ENCODE measurements around the gene MBD6.
"Not testable (repeated sequence)": the region's sequence is repeated elsewhere in the genome, so short reads cannot be mapped to it uniquely, and the experiment has no call there.

MBD6 gene

DNA sequence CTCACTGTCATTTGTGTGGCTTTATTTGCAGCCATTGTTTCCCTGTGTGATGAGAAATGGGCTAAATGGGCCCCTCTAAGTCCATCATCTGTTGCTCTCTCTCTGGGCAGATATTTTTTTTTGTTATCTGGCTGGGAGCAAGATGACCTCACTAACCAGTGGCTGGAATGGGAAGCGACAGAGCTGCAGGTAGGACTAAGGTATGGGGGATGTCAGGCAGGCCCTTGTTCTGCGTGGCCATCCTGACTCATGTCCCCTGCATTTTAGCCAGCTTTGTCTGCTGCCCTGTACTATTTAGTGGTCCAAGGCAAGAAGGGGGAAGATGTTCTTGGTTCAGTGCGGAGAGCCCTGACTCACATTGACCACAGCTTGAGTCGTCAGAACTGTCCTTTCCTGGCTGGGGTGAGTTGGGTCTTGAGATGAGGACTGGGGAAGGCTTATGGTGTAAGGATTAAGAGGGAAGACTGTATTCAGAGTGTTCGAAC, 33.4 kb upstream of the MBD6 start:
- DNase-seq (ENCODE audit: low read depth), result peak; percentile 41

DNA sequence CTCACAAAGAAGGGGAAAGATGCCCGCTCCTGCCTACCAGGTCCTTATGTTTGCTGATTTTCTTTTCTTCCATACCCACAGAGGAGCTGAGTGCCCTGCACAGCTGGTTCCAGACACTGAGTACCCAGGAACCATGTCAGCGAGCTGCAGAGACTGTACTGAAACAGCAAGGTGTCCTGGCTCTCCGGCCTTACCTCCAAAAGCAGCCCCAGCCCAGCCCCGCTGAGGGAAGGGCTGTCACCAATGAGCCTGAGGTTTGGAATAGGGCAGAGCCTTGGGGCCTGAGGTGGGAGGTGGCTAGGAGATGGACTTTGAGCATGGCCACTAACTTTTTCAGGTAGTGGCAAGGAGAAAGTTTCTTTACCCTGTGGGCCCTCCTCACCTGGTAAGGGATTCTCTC, 32.5 kb upstream of the MBD6 start:
- DNase-seq (ENCODE audit: low read depth), result no peak

DNA sequence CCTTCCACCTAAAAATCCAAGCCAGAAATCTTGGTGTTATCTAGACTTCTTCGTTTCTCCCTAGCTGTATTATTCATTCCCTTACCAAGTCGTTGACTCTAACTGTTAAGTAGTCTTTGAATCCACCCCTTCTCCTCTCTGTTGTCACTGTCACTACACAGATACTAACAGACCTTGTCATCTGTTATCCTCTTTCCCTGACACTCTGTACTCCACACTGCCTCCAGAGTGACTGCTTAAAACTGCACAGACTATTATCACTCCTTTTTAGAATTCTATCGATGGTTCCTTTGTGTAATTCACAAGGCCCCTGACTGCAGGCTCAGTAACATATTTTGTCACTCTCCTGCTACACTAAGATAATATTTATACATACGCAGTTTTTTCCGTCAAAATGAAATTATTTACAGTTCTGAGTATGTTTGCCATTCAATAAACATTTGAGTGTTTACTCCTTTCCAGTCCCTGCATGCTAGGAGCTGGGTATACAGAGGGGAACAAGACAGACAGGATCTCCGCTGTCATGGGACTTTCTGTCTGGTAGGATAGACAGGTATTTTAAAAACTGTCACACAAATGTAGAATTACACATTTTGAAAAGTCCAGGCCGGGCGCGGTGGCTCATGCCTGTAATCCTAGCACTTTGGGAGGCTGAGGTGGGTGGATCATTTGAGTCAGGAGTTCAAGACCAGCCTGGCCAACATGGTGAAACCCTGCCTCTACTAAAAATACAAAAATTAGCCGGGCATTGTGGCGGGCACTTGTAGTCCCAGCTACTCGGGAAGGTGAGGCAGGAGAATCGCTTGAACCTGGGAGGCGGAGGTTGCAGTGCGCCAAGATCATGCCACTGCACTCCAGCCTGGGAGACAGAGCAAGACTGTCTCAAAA, 31.0 kb upstream of the MBD6 start:
- no peak for DNase-seq (ENCODE audit: low read depth)

DNA sequence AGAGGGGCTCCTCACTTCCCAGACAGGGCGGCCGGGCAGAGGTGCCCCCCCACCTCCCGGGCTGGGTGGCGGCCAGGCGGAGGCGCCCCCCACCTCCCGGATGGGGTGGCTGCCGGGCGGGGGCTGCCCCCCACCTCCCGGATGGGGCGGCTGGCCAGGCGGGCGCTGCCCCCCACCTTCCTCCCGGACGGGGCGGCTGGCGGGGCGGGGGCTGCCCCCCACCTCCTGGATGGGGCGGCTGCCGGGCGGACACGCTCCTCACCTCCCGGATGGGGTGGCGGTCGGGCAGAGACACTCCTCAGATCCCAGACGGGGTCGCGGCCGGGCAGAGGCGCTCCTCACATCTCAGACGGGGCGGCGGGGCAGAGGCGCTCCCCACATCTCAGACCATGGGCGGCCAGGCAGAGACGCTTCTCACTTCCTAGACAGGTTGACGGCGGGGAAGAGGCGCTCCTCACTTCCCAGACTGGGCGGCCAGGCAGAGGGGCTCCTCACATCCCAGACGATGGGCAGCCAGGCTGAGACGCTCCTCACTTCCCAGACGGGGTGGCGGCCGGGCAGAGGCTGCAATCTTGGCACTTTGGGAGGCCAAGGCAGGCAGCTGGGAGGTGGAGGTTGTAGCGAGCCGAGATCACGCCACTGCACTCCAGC, 27.4 kb upstream of the MBD6 start:
- not testable (repeated sequence) for DNase-seq (ENCODE audit: low read depth)

DNA sequence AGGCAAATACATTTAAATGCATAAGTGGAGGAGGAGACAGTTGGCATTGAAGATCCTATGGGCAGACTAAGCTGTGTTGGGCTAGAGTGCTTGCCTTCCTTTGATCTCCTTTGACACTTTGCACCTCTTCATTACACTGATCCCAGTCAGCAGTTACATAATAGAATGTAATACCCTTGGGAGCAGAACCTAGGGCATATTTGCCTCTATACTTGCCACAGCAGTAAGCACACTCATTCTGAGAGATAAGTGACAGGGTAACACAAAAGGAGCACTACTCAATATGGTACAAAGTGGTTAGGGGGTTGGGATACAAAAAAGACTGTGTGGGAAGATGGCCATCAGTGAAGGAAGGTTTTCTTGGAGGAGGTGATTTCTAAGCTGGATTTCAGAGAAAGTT, 25.8 kb upstream of the MBD6 start:
- no peak for DNase-seq (ENCODE audit: low read depth)

DNA sequence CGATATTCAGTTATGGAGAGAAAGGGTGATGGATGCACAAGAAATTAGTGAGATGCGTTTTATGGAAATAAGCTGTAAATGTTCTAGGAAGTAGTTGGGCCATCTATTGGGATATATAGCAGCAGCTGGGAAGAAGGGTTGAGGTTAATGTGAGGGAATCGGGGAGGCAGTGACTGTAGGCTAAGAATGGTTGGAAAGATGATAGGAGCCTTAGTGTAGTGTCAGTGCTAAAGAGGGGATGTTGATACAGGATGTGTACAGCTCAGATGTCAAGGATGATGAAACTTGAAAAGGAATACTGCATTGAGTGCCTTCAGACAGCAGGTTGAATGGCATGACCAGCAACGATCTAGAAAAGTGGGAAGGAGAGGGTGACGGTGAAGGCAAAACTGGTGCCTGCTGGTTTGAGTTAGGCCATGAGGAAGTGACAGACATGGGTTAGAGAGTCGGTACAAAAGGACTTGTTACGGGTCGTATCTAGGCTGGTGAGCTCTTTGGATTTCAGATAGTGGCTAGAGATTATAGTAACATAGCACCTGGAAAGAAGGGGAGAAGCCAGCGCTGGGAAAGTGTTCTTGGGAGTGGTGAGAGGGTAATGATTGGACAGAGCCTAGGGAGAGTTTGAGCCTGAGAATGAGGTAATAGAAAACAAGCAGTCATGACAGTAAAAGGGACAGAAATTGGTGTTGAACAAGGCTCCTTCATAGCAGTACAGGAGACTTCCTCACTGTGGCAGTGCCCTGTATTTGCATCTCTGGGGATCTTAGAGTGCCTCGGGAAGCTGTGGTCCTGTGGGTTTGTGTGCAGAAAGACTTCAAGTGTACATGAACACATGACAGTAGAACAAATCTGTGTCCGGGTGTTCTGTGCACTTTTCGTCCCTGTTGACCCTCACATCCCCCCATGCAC, 25.1 kb upstream of the MBD6 start:
- no peak for DNase-seq (ENCODE audit: low read depth)

DNA sequence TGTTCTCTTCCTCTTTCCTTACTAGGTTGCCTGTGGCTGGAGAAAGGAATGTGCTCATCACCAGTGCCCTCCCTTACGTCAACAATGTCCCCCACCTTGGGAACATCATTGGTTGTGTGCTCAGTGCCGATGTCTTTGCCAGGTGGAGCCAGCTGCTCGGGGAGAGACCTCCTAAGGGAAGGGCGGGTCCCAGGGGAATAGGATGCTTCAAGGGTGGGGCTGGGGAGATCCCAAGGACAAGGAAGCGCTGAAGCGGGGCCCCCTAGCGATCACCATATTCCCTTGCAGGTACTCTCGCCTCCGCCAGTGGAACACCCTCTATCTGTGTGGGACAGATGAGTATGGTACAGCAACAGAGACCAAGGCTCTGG, 24.5 kb upstream of the MBD6 start:
- no peak for DNase-seq (ENCODE audit: low read depth)

DNA sequence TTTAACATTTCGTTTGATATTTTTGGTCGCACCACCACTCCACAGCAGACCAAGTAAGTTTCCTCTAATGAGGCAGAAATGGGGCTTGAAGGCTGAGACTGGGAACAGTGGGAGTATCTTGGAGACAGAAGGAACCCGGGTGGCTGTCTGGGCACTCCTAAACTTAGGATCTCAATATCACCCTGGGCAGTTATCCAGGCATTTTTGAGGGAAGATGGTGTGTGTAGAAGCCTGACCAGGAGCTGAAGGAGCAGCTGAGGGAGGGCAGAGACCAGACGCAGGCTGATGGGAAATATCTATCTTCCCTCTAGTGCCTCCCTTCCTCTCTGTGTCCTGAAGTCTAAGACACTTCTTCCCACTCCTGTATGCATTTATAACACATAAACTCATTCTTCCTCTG, 24.1 kb upstream of the MBD6 start:
- no peak for DNase-seq (ENCODE audit: low read depth)

DNA sequence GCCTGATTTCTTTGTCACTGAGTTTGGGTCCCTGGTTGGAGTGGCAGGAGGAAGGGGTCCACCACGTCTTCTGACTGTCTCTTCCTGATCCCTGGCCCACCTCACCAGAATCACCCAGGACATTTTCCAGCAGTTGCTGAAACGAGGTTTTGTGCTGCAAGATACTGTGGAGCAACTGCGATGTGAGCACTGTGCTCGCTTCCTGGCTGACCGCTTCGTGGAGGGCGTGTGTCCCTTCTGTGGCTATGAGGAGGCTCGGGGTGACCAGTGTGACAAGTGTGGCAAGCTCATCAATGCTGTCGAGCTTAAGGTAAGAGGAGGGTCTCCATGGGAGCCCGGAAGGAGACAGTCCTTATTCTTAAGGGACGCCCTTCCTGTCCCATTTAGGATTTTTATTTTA, 22.4 kb upstream of the MBD6 start:
- DNase-seq (ENCODE audit: low read depth), result no peak

DNA sequence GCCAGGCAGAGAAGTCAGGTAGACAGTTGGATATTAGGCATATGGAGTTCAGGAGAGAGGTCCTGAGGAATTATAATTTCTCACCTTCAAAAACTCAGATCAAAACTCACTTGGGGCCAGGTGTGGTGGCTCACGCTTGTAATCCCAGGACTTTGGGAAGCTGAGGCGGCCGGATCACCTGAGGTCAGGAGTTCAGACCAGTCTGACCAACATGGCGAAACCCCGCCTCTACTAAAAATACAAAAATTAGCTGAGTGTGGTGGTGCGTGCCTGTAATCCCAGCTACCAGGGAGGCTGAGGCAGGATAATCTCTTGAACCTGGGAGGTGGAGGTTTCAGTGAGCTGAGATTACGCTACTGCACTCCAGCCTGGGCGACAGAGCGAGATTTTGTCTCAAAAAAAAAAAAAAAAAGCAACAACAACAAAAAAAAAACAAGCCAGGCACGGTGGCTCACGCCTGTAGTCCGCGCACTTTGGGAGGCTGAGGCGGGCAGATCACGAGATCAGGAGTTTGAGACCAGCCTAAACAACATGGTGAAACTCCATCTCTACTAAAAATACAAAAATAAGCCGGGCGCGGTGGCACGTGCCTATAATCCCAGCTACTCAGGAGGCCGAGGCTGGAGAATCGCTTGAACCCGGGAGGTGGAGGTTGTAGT, 20.2 kb upstream of the MBD6 start:
- DNase-seq (ENCODE audit: low read depth), result not testable (repeated sequence)

DNA sequence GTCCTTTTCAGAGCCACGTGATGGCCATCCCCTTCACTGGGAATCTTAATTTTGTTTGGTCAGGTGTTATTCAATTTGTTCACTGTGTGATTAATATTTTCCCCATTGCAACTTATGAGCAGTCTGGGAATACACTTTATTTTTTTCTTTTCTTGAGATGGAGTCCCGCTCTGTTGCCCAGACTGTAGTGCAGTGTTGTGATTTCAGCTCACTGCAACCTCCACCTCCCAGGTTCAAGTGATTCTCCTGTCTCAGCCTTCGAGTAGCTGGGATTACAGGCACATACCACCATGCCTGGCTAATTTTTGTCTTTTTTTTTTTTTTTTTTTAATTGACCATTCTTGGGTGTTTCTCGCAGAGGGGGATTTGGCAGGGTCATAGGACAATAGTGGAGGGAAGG, 16.1 kb upstream of the MBD6 start:
- DNase-seq (ENCODE audit: low read depth), result not testable (repeated sequence)

DNA sequence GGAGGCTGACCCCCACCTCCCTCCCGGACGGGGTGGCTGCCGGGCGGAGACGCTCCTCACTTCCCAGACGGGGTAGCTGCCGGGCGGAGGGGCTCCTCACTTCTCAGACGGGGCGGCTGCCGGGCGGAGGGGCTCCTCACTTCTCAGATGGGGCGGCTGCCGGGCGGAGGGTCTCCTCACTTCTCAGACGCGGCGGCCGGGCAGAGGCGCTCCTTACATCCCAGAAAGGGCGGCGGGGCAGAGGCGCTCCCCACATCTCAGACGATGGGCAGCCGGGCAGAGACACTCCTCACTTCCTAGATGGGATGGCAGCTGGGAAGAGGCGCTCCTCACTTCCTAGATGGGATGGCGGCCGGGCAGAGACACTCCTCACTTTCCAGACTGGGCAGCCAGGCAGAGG, 14.8 kb upstream of the MBD6 start:
- DNase-seq (ENCODE audit: low read depth), result not testable (repeated sequence)

DNA sequence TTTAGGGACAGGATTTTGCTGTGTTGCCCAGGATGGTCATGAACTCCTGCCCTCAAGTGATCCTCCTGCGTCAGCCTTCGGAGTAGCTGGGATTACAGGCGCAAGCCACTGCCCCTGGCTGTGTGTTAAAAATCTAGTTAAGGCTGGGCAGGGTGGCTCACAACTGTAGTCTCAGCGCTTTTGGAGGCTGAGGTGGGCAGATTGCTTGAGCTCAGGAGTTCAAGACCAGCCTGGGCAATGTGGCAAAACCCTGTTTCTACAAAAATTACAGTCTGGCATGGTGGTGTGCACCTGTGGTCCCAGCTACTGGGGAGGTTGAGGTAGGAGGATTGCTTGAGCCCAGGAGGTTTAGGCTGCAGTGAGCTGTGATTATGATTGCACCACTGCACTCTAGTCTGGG, 11.5 kb upstream of the MBD6 start:
- DNase-seq (ENCODE audit: low read depth), result no peak

DNA sequence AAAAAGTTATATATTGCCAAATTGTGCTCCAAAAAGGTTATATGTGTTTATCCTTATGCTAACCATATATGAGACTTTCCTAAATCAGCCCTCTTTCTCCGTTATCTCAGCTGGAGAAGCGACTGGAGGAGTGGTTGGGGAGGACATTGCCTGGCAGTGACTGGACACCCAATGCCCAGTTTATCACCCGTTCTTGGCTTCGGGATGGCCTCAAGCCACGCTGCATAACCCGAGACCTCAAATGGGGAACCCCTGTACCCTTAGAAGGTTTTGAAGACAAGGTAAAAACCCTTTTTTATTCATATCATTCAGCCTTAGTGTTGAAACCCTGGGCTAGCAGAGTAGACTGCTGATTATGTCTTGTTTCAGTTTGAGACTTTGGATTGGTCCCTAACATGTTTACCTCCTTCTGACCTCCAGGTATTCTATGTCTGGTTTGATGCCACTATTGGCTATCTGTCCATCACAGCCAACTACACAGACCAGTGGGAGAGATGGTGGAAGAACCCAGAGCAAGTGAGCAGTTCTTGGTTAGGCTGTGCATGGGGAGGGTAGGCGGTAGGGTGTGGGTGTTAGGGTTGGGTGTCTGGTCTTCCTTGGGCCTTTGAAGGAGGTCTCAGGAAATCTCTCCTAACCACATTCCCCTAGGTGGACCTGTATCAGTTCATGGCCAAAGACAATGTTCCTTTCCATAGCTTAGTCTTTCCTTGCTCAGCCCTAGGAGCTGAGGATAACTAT, 10.9 kb upstream of the MBD6 start:
- DNase-seq (ENCODE audit: low read depth), result no peak

DNA sequence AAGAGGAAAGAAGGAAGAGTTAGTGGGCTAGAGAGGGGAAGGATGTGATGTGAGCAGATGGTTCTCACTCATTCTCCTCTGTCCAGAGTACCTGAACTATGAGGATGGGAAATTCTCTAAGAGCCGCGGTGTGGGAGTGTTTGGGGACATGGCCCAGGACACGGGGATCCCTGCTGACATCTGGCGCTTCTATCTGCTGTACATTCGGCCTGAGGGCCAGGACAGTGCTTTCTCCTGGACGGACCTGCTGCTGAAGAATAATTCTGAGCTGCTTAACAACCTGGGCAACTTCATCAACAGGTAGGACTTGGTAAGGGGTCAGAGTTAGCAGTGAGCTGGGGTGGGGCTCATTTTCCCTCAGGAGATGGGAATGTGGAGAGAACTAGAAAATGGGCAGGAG, 10.0 kb upstream of the MBD6 start:
- no peak for DNase-seq (ENCODE audit: low read depth)

DNA sequence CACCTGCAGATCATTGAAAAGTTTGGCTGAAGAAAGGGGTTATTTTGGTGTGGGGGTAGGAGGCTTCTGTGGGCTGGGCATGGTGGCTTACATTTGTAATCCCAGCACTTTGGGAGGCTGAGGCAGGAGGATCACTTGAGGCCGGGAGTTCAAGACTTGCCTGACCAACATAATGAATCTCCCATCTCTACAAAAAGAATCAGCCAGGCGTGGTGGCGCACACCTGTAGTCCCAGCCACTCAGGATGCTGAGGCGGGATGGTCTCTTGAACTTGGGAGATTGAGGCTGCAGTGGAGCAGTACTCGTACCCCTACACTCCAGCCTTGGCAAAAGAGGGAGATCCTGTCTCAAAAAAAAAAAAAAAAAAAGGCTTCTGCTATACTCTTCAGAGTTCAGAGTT, 9.4 kb upstream of the MBD6 start:
- DNase-seq (ENCODE audit: low read depth), result no peak

DNA sequence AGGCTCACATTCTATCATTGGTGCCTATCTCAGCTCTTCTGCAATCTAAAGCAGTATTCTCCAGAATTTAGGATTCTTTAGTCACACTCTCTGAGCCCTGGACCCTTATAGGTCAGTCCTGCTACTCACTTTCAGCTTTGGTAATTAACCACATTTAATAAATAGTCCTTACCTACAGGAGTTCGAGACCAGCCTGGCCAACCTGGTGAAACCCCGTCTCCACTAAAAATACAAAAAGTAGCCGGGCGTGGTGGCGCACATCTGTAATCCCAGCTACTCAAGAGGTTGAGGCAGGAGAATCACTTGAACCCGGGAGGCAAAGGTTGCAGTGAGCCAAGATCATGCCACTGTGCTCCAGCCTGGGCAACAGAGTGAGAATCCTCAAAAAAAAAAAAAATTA, 8.9 kb upstream of the MBD6 start:
- not testable (repeated sequence) for DNase-seq (ENCODE audit: low read depth)

DNA sequence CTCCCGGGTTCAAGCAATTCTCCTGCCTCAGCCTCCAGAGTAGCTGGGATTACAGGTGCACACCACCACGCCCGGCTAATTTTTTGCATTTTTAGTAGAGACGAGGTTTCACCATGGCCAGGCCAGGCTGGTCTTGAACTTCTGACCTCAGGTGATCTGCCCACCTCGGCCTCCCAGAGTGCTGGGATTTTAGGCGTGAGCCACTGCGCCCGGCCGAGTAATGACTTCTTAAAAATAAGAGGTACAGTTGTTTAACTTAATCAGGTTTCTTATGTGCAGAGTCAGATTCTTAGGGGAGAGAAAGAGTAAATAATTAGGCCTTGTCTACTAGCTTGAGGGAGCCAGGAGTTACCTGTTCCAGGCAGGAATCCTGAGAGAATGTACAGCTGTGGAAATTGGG, 8.4 kb upstream of the MBD6 start:
- not testable (repeated sequence) for DNase-seq (ENCODE audit: low read depth)

DNA sequence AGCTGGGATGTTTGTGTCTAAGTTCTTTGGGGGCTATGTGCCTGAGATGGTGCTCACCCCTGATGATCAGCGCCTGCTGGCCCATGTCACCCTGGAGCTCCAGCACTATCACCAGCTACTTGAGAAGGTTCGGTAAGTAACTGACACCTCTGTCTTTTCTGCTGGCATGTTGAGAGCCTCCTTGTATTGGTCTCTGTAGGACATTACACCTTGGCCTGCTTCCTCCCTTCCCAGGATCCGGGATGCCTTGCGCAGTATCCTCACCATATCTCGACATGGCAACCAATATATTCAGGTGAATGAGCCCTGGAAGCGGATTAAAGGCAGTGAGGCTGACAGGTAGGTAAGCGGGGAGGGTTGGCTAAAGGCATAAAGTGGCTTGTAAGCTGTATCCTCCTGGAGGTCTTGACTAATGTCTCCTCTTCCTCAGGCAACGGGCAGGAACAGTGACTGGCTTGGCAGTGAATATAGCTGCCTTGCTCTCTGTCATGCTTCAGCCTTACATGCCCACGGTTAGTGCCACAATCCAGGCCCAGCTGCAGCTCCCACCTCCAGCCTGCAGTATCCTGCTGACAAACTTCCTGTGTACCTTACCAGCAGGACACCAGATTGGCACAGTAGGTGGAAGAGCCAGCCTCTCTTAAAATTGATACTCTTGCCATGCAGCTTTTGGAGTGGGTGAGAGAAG, 7.8 kb upstream of the MBD6 start:
- DNase-seq (ENCODE audit: low read depth), result no peak

DNA sequence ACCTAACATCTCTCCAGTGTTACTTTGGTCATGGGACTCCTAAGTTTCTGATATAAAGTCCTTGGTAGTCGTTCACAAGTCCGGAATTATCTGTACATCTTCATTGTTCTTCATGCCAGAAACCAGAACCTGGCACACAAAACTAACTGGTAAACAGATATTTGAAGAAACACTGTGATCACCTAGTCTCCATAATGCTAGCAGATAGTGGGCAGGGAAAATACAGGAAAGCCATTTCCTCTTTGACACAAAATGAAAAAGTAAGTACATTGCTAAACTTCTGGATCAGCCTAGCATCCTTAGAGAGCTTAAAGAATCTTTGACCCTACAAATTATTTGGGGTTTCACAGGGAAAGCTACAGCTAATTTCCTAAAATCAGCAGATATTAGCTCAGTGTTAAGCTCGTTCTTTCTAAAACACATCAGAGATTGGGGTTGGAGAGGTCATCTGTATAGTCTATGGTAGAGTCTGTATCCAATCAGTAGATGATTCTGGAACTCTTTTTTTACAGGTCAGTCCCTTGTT, 7.2 kb upstream of the MBD6 start:
- DNase-seq (ENCODE audit: low read depth), result no peak
